AG08396 (cell line): ENCODE results near the gene MT1G.
A peak's percentile ranks its signal among the peaks of the same experiment; 100 is the strongest.
"Not testable (repeated sequence)": the region's sequence is repeated elsewhere in the genome, so short reads cannot be mapped to it uniquely, and the experiment has no call there.

Source experiments
- DNase-seq: peaks from one replicate; pipeline ENCODE4 v3.0.0; 2012; ENCODE audit warnings: low spot score, mixed read lengths

The MT1G gene

GRCh38 chr16:56665286-56666261 lies 2.3 kb downstream of the MT1G start:
- not testable (repeated sequence) for DNase-seq

- no peak for DNase-seq
These were observed 3.4 kb downstream of the MT1G start for GRCh38 chr16:56664506-56664905.

GRCh38 chr16:56662357-56663354 lies 5.2 kb downstream of the MT1G start:
- DNase-seq, result no peak

GRCh38 chr16:56658327-56658875 lies 9.5 kb downstream of the MT1G start:
- no peak for DNase-seq

- DNase-seq, result peak; percentile 39
These were observed 10.1 kb downstream of the MT1G start, which contains the start of gene MT1F for GRCh38 chr16:56657555-56658326. Gene MT1F (plus strand): TSS chr16:56657959. CDS start chr16:56658059, 100 bp downstream.

- DNase-seq, result no peak
These were observed 14.6 kb downstream of the MT1G start for GRCh38 chr16:56653218-56653617.

- DNase-seq, result no peak
These were observed 15.3 kb downstream of the MT1G start for GRCh38 chr16:56652600-56652999.

- DNase-seq, result no peak
These were observed 16.3 kb downstream of the MT1G start, which contains the start of gene MT1B for GRCh38 chr16:56651586-56651985. Gene MT1B (plus strand): TSS chr16:56651886. CDS start chr16:56651954, 68 bp downstream.

- DNase-seq, result no peak
These were observed 18.0 kb downstream of the MT1G start for GRCh38 chr16:56649820-56650219.

GRCh38 chr16:56649271-56649670 lies 18.6 kb downstream of the MT1G start:
- DNase-seq, result no peak

- DNase-seq, result no peak
These were observed 20.0 kb downstream of the MT1G start for GRCh38 chr16:56647641-56648431.

GRCh38 chr16:56645838-56646237 lies 22.0 kb downstream of the MT1G start:
- no peak for DNase-seq

GRCh38 chr16:56645311-56645710 lies 22.6 kb downstream of the MT1G start:
- no peak for DNase-seq

GRCh38 chr16:56643833-56644232 lies 24.0 kb downstream of the MT1G start:
- DNase-seq, result no peak

GRCh38 chr16:56643080-56643778 lies 24.6 kb downstream of the MT1G start:
- peak; percentile 69 for DNase-seq

GRCh38 chr16:56641166-56641565 lies 26.7 kb downstream of the MT1G start:
- DNase-seq, result no peak

- no peak for DNase-seq
These were observed 27.8 kb downstream of the MT1G start for GRCh38 chr16:56640076-56640475.

- no peak for DNase-seq
These were observed 28.8 kb downstream of the MT1G start for GRCh38 chr16:56639045-56639444.
